ENCODE measurements around the gene CCDC33.

DNA sequence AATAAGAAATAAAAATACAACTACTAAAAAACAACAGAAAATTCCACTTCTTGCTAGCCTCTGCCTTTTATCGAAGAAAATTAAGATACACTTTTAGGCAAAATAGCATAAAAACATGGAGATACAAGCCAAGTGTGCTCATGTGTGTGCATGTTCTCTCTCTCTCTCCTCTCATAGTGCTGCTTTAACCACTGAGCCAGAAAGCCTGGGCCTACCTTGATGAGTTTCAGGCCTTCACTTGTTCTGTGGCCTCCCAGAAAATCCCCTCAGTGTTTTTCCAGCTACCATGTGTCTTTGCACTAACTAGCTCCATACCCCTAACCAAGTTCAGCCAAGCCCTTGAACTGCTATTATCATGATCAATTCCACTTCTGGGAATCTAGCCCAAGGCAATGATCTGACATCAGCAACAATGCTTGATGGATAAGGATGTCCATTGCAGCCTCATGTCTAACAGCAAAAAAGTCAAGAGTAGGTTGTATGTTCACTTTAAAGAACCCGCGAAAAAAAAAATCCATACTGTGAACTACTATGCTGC lies 113.2 kb downstream of the CCDC33 start:
- no peak for TF ChIP-seq CTCF (IDR thresholded peaks at IDR 0.05; ENCODE audit: borderline replicate concordance, extremely low read depth, low read length, poor library complexity, severe bottlenecking)
- TF ChIP-seq EZH2 (IDR thresholded peaks at IDR 0.05; ENCODE audit: borderline replicate concordance, low read depth, low read length, severe bottlenecking): no peak

All from DND-41 (cell line).